LNCaP clone FGC (cell line): ENCODE data around the gene RTL10.

ENCODE experiments used
- DNase-seq: peaks from one replicate; pipeline ENCODE4 v3.0.0-alpha.2; 2011; ENCODE audit warnings: low read depth
- H3K4me3 ChIP-seq: 2 replicates; pipeline ENCODE4 v1.5.1; 2011; ENCODE audit warnings: mild to moderate bottlenecking, low read depth, low read length, control low read depth
- CTCF ChIP-seq: IDR thresholded peaks from 2 replicates; pipeline ENCODE4 v1.5.1; 2012; ENCODE audit warnings: mild to moderate bottlenecking; ENCODE audit not compliant: control insufficient read depth, insufficient read depth; ENCODE audit errors: extremely low read depth

The RTL10 gene

GRCh38 chr22:19845054-19845722 lies 9.5 kb downstream of the RTL10 start:
- TF ChIP-seq CTCF, result no peak
- DNase-seq, result no peak
- no peak overlapping the region for H3K4me3 ChIP-seq

GRCh38 chr22:19844377-19845053 lies 10.2 kb downstream of the RTL10 start:
- no peak for DNase-seq
- H3K4me3 ChIP-seq, result no peak overlapping the region
- no peak for TF ChIP-seq CTCF

GRCh38 chr22:19843857-19844376 lies 10.8 kb downstream of the RTL10 start:
- no peak for DNase-seq
- TF ChIP-seq CTCF, result no peak
- H3K4me3 ChIP-seq, result no peak overlapping the region

GRCh38 chr22:19843107-19843856 lies 11.4 kb downstream of the RTL10 start:
- no peak for DNase-seq
- TF ChIP-seq CTCF, result no peak
- H3K4me3 ChIP-seq, result no peak overlapping the region

GRCh38 chr22:19842393-19843106 lies 12.1 kb downstream of the RTL10 start:
- no peak for TF ChIP-seq CTCF

GRCh38 chr22:19841641-19842392 lies 12.9 kb downstream of the RTL10 start:
- TF ChIP-seq CTCF, result no peak
- no peak for DNase-seq

More at GRCh38 chr22:19842393-19843106, 12.1 kb downstream of the RTL10 start:
- no peak overlapping the region for H3K4me3 ChIP-seq
- no peak for DNase-seq

More at GRCh38 chr22:19841641-19842392, 12.9 kb downstream of the RTL10 start:
- no peak overlapping the region for H3K4me3 ChIP-seq
